Stromal cell of bone marrow (primary cell): ENCODE results near the gene XPO4.
"Not testable (repeated sequence)": the region's sequence is repeated elsewhere in the genome, so short reads cannot be mapped to it uniquely, and the experiment has no call there.

Experiments
- DNase-seq: peaks from one replicate; pipeline ENCODE4 v3.0.0-alpha.2; 2012; ENCODE audit warnings: low read depth

Gene XPO4

DNA sequence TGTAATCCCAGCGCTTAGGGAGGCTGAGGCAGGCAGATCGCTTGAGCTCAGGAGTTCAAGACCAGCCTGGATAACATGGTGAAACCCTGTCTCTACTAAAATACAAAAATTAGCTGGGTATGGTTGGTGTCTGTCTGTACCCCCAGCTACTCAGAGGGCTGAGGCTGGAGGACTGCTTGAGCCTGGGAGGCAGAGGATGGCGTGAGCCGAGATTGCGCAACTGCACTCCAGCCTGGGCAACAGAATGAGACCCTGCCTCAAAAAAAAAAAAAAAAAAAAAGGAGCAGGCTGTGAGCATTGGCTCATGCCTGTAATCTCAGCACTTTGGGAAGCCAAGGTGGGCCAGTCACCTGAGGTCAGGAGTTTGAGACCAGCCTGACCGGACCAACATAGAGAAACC lies 12.0 kb downstream of the XPO4 start:
- not testable (repeated sequence) for DNase-seq

DNA sequence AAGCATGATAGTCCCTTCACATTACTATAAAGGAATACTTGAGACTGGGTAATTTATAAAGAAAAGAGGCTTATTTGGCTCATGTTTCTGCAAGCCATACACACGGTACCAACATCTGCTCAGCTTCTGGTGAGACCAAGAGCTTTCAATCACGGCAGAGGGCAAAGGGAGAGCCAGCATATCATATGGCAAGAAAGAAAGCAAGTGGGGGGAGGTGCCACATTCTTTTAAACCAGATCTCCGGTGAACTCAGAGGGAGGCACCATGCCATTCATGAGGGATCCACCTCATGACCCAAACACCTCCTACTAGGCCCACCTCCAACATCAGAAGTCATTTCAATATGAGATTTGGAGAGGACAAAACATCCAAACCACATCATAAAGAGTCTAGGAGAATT lies 20.3 kb downstream of the XPO4 start:
- DNase-seq, result no peak

DNA sequence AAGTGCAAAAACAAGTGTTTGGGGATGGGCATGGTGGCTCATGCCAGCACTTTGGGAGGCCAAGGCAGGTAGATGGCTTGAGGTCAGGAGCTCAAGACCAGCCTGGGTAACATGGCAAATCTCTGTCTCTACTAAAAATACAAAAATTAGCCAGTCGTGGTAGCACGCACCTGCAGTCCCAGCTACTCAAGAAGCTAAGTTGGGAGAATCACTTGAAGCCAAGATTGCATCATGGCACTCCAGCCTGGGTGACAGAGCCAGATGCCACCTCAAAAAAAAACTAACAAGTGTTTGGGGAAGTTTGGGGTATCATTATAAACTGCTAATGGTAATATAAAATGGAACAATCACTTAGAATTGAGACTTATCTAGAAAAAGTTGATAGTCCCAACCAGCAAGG lies 24.6 kb downstream of the XPO4 start:
- no peak for DNase-seq

DNA sequence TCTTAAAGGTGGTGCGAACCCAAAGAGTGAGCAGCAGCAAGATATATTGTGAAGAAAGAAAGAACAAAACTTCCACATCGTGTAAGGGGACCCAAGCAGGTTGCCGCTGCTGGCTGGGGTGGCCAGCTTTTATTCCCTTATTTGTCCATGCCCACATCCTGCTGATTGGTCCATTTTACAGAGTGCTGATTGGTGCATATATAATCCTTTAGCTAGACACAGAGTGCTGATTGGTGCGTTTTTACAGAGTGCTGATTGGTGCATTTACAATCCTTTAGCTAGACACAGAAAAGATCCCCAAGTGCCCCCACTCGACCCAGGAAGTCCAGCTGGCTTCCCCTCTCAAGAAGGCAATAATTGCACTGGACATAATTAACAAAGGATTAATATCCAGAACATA lies 25.7 kb downstream of the XPO4 start:
- DNase-seq, result not testable (repeated sequence)

DNA sequence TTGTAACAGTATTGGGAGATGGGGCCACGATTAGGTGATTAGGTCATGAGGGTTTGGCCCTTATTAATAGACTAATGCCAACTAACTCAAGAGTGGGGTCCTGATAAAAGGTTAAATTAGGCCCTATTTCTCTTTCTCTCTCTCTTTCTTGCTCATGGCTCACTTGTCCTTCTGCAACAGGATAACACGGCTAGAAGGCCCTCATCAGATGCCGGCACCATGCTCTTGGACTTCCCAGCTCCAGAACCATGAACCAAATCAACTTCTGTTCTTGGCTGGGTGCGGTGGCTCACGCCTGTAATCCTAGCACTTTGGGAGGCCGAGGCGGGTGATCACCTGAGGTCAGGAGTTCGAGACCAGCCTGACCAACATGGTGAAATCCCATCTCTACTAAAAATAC lies 28.1 kb downstream of the XPO4 start:
- not testable (repeated sequence) for DNase-seq

DNA sequence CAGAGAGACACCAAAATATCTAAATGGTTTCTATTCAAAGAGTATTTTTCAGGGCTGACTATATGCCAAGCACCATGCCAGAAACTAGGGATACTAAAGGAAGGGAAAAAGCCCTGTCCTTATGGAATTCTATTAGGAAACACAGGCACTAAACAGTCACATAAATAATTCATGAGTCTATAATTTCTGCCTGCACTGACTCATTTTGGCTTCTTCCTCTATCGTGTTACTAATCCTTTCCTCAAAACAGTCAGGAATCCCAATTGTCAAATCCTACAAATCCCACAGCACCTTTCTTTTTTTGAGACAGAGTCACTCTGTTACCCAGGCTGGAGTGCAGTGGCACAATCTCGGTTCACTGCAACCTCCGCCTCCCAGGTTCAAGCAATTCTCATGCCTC lies 29.2 kb downstream of the XPO4 start:
- peak; percentile 51 for DNase-seq

DNA sequence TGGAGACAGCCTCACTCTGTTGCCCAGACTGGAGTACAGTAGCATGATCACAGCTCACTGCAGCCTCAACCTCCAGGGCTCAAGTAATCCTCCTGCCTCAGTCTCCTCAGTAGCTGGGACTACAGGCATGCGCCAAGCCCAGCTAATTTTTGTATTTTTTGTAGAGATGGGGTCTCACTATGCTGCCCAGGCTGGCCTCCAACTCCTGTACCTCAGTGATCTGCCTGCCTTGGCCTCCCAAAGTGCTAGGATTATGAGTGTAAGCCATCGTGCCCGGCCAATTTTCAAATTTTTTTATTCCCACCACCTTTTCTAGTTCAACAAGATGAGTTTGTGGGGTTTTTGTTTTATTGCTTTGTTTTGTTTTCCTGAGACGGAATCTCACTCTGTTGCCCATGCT lies 31.7 kb downstream of the XPO4 start:
- DNase-seq, result no peak

DNA sequence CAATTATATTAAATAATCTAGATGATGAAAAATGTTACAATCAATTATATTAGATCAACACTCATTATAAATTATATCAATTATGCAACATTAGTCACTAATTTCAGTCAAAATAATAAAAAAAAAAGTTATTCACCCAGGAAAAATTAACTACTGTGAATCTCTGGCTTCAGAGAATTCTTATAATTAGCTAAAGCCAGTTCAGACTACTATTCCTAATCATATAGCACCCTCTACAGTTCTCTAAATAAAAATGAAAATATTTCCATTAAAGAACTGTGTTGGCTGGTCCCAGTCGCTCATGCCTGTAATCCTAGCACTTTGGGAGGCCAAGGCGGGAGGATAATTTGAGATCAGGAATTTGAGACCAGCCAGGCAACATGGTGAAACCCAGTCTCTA lies 33.0 kb downstream of the XPO4 start:
- DNase-seq, result no peak

DNA sequence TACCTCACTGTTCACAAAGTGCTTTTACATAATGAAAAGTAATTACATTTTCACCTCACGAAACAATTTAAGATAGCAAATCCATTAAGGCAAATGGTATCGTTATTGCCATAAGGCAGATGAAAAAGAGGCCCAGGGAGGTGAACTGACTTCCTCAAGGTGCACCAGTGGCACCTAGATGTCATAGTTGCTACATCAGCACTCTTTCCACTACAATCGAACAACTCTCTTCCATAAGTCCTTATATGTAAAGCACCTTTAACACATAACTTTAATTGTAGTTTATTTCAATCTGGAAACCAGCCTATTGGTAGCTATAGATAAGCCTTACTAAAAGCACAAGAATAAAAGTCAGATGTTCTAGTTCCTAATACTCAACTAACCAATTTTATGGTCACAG lies 35.1 kb downstream of the XPO4 start:
- DNase-seq, result no peak

DNA sequence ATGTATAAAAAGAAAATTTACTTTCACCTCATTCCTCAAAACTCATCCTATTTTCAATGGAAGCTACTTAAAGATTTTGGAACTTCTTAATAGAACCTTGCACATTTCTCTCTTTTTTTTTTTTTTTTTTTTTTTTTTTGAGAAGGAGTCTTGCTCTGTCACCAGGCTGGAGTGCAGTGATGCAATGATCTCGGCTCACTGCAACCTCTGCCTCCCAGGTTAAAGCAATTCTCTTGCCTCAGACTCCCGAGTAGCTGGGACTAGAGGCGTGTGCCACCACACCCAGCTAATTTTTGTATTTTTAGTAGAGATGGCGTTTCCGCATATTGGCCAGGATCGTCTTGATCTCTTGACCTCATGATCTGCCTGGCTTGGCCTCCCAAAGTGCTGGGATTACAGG lies 40.9 kb downstream of the XPO4 start:
- DNase-seq, result not testable (repeated sequence)

DNA sequence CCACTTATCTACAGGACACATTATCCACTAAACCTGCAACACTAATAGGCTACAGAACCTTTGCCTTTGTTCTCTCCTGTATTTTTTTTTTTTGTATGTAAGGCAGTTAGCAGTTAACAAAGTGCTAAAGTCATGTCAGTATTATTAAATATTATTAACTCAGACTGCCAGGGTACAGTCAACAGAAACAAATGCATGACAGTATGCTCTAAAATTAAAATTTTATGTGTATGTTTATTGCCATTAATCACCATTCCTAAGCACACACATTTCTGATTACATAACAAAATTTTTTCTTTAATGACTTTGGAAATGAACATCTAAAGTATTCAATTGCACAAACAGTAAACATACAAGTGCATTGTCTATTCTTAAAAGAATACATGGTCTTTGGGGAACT lies 41.7 kb downstream of the XPO4 start:
- no peak for DNase-seq

DNA sequence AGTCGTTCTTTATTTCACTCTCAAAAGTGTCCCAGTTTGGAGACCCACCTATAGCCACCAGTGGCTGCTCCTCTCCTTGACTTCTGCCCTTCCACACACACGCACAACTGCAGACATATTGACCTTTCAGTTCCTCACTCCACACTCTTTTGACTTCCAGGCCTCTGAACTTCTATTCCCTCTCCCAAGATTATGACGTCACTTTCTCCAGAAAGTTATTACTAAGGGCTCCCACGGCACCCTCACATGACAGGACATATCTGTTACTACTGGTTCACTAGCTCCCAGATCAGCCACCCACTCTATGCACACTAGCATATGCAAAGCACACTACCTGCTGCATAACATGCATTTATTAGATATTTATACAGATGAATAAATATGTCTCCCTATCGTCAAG lies 45.9 kb downstream of the XPO4 start:
- no peak for DNase-seq

DNA sequence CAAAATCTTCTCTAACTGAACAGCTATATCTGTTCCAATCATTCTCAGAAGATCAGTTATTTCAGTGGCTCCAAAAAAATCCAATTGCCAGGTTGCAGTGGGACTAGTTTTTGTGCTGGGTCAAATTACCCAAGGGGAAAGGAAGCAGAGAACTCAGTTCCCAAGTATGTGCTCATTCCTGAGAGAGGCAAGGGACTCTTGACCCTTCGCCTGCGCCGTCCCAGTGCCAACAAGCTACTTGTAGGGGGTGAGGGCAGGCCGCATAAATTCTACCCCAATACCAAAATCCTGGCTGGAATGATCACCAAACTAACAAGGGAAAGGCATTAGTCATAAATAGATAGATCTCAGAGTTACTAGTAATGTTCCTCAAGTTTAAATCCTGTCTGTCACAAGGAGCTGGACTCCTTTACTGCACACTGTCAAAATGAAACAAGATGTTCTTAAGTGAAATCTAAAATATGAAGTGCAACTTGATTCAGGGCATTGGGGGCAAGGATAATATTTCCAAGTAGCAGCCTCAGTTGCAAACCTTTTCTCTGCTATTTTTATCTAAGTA lies 50.6 kb downstream of the XPO4 start:
- DNase-seq, result no peak

DNA sequence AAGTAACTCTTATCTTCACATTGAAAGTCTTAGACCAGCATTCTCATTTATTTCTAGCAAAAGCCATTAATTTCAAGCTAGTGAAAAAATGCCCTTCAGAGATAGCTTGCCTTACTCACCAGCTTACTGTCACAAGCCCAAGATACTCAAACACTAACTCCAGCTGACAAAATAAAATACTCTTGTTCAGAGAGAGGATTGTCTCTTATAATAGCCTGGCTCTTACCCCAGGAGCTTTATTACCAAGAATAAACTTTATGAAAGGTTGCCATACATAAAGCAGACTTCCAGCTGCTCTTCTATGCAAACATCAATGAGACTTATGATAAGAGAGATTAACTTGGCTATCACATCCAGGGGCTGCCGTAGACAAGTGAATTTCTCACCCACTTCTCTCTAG lies 53.6 kb downstream of the XPO4 start:
- no peak for DNase-seq

DNA sequence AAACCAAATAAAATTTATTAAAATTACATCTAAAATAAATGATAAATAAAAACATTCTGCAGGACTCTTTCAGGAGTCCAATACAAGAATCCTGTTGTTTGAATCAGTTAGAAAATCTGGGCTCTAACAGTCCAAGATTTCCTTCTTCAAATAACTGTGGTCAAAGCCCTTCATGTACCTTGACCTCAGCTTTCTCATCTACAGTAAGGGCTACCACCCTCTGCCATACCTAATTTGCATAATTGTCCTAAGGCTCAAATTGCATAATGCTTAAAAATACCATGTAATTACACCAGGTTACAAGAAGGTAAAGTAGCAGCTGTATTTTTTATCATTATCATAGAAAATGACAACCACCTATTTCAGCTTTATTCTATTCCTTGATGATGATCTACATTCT lies 54.3 kb downstream of the XPO4 start:
- no peak for DNase-seq

DNA sequence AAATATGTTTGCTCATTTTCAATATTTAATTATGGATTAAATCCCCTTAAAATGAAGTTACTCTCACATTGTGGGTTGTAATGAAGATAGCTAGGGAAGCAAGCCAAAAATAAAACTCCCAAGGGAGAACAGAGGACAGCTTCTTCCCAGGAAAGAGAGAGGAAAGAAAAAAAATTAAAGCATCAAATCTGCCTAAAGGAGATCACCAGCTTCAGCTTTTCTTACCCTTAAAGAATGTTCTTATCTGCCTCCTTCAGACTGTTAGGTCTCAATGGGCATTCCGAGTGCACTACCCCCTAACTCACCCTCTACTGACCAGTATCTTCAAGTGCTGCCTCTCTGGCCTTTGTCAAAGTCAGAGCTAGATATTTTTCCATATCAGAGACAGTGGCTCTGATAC lies 55.2 kb downstream of the XPO4 start:
- no peak for DNase-seq

DNA sequence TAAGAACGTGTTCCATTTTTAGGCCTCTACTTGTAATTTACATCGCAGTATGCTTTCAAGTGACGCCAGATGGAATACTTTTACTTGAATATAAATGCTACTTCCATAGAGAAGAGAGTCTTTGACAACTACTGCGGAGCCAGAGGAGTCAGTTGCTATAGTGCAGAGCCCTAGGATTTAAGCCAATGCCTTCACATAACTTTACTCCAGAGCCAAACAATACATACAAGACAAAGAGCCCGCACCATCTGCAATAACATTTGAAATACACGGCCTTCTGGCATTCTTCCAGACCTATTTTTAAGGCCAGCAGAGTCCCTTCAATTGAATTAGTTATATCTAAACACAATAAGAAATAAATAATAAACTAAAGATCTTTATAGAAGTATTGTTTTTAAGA lies 59.4 kb downstream of the XPO4 start:
- no peak for DNase-seq

DNA sequence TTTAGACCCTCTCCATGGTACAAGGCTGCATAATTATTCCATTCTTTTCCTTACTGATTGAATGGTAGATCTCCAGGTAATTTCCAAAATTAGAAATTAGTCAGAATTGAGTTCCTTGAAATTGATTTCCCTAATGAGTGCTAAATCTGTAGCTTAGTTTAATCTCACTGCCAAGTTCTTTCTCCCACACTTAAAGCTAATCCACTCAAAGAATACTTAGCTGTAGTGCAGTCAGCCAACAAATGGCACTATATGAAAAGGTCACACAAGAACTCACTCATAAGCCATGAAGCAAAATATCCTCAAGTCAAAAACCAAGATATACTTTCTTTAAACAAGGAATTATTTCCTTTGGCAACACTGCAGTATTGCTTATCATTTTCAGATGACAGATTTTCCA lies 62.0 kb downstream of the XPO4 start:
- DNase-seq, result no peak

DNA sequence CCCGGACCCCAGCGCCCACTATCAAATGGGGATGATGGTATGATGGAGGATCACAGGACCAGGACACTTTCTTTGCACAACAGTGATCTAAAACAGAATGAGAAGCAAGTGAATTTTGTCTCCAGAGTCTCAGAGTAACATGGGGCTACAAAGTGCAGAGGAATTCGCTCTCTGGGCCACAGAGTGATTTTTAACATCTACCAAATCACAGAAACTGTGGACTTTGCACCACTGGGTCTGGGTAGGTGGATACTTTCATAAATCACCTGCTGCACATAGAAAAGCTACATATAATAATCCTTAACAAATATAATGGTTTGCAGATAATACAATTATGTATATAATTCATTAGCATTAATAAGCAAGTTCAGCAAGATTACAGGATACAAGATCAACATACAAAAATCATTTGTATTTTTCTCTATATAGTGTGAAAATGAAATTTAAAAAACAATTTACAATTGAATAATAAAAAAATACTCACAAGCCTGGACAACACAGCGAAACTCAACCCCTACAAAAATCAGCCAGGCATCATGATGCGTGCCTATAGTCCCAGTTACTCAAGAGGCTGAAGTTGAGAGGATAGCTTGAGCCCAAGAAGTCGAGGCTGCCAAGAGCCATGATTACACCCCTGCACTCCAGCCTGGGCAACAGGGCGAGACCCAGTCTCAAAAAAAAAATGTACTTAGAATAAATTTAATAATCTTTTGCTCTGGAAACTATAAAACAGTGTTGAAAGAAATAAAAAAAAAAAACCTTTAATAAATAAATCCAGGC lies 68.5 kb downstream of the XPO4 start:
- DNase-seq, result no peak

DNA sequence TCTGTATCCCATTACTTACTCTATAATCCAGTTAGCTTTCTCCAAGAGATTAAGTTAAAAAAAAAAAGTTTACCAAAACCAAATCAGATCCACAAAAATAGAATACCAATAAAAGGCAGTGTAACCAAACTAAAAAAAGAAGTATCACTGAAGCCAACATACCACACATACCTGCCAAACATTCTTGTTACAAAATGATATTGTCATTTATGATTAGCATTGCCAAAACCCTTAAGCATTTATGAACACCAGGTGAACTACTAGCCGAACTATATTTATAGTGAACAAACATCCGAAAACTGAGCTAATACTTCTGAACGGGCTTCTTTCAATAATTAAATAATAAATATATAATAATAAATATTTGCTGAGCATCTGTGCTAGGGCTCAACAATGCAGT lies 69.7 kb downstream of the XPO4 start:
- no peak for DNase-seq

DNA sequence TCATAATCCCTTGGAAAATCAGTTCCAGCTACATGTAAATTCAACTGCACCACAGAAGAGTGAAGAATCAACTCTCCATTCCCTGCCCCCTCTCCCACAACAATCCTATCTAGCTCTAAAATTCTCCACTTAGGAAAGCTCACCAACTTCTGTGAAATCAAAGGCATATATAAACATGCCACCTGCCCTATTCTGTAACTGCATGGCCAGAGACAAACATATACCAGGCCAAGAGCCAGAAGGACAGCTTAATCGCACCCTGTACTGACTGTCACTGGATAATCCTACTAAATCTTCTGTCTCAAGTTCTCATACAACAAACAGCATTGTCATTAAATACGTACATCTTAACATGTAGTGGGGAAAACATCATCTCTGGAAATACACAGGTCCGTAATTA lies 70.6 kb downstream of the XPO4 start:
- no peak for DNase-seq

DNA sequence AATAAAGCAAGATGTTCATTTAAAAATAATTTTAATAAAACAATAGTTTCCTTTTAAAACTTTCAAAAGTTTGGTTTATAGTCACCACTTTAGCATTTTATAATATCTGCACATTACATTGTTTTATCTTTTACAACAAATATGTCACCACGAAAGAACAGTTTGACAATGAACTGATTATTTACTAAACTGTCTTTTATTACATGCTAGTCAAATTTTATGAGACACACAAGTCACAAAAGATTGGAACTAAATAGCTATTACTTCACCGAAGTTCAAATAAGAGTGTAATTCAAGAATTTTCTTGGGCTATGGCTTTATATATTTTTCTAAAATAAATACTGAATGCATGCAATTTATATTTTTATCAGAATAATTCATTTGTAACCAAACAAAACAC lies 71.3 kb downstream of the XPO4 start:
- DNase-seq, result no peak

DNA sequence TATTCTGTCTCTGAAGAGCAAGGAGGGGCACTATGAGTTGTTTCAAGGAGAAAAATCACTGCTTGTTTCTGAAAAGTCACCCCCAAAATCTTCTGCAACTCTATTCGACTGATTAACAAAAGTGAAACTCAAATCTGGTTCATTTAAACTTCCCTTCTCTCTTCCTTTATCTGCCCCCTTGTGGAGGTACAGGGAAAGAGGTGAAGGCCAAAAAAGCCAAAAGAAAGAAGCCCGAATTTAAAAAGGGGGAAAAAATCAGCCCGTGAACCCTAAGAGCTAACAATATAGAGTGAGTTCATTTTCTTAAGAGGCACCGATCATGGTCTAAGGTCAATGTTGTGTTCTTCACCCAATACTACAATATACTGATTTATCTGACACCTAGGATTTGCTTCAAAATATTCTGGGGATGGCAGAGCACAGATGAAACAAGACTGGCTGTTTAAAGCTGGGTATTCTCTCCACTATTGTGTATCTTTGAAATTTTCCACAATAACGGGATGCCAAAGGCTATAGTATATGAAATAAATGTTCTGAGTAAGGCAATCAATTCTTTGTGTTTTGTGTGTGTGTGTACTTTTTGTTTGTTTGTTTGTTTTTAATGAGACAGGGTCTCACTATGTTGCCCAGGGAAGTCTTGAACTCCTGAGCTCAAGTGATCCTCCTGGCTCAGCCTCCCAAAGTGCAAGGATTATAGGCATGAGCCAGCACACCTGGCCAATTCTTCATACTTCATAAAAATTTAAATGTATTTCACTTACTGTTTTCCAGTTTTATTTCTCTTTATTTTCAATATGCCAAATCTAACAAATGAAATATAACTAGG lies 73.8 kb downstream of the XPO4 start:
- peak; percentile 57 for DNase-seq
